NCI-H526 treated with DMSO at 0.1 percent for 48 hours (cell line): ENCODE data around the gene FAM131A.

Source experiments
- DNase-seq: peaks from one replicate; lab custom pipeline; 2025; lab: John Stamatoyannopoulos, UW

The FAM131A gene

GRCh38 chr3:184341925-184342324 is 4.5 kb downstream of the FAM131A start:
- no peak for DNase-seq

- DNase-seq = no peak
Observed at GRCh38 chr3:184343200-184343876, 5.9 kb downstream of the FAM131A start.

GRCh38 chr3:184344579-184345316 is 7.3 kb downstream of the FAM131A start:
- peak; percentile 35 for DNase-seq

- DNase-seq = peak; percentile 42
Observed at GRCh38 chr3:184345317-184346144, 8.1 kb downstream of the FAM131A start.

GRCh38 chr3:184346480-184347190 is 9.2 kb downstream of the FAM131A start:
- no peak for DNase-seq

- no peak for DNase-seq
Observed at GRCh38 chr3:184347321-184348056, 10.1 kb downstream of the FAM131A start.

GRCh38 chr3:184348057-184348382 is 10.6 kb downstream of the FAM131A start:
- DNase-seq = no peak

- no peak for DNase-seq
Observed at GRCh38 chr3:184349563-184350470, 12.4 kb downstream of the FAM131A start.

- no peak for DNase-seq
Observed at GRCh38 chr3:184350618-184351017, 13.2 kb downstream of the FAM131A start.

- DNase-seq = no peak
Observed at GRCh38 chr3:184351511-184352148, 14.2 kb downstream of the FAM131A start.

GRCh38 chr3:184352149-184352785 is 14.9 kb downstream of the FAM131A start:
- DNase-seq = no peak

GRCh38 chr3:184352897-184353545 is 15.6 kb downstream of the FAM131A start:
- no peak for DNase-seq

GRCh38 chr3:184353546-184353941 is 16.1 kb downstream of the FAM131A start:
- no peak for DNase-seq

- DNase-seq = no peak
Observed at GRCh38 chr3:184354121-184354728, 16.8 kb downstream of the FAM131A start.

- DNase-seq = no peak
Observed at GRCh38 chr3:184354754-184355153, 17.4 kb downstream of the FAM131A start.

GRCh38 chr3:184355261-184356040 is 18.1 kb downstream of the FAM131A start:
- DNase-seq = no peak

GRCh38 chr3:184357248-184358123 is 20.1 kb downstream of the FAM131A start:
- no peak for DNase-seq
